ENCODE results near the gene LCMT2.

LCMT2 gene

GRCh38 chr15:43281926-43282602, 48.3 kb downstream of the LCMT2 start:
- no peak overlapping the region for H3K27ac ChIP-seq (ENCODE audit: low read depth, low read length)
- H3K4me3 ChIP-seq (ENCODE audit: low read length): no peak overlapping the region
- H3K27me3 ChIP-seq (ENCODE audit: insufficient read depth, low read length): no peaks in the 10 kb centered on the region
- 97% methylated on average over 12 of the region's 12 CpGs for WGBS
- H3K9me3 ChIP-seq (ENCODE audit: insufficient read depth, low read depth, low read length): no peaks in the 10 kb centered on the region
- H3K4me1 ChIP-seq (ENCODE audit: insufficient read depth, low read length): no peaks in the 10 kb centered on the region
- H3K9ac ChIP-seq (ENCODE audit: low read depth, low read length): no peak overlapping the region
- no peaks in the 10 kb centered on the region for H3K36me3 ChIP-seq (ENCODE audit: insufficient read depth, low read length)

- 95% methylated on average over 7 of the region's 7 CpGs for WGBS
Observed at GRCh38 chr15:43280996-43281395, 49.4 kb downstream of the LCMT2 start.

GRCh38 chr15:43279496-43279895, 50.9 kb downstream of the LCMT2 start:
- Histone ChIP-seq H3K27ac (ENCODE audit: low read depth, low read length) (no peak overlapping the region), H3K27me3 (ENCODE audit: insufficient read depth, low read length) (no peaks in the 10 kb centered on the region), H3K4me1 (ENCODE audit: insufficient read depth, low read length) (no peaks in the 10 kb centered on the region), H3K9ac (ENCODE audit: low read depth, low read length) (no peak overlapping the region), H3K36me3 (ENCODE audit: insufficient read depth, low read length) (no peaks in the 10 kb centered on the region), H3K4me3 (ENCODE audit: low read length) (no peak overlapping the region), H3K9me3 (ENCODE audit: insufficient read depth, low read depth, low read length) (no peaks in the 10 kb centered on the region)
- WGBS: 93% methylated on average over 7 of the region's 7 CpGs

More at GRCh38 chr15:43280996-43281395, 49.4 kb downstream of the LCMT2 start:
- H3K27me3 ChIP-seq (ENCODE audit: insufficient read depth, low read length): no peaks in the 10 kb centered on the region
- H3K27ac ChIP-seq (ENCODE audit: low read depth, low read length): no peak overlapping the region
- H3K9me3 ChIP-seq (ENCODE audit: insufficient read depth, low read depth, low read length): no peaks in the 10 kb centered on the region
- H3K4me3 ChIP-seq (ENCODE audit: low read length): no peak overlapping the region
- no peaks in the 10 kb centered on the region for H3K4me1 ChIP-seq (ENCODE audit: insufficient read depth, low read length)
- H3K36me3 ChIP-seq (ENCODE audit: insufficient read depth, low read length): no peaks in the 10 kb centered on the region
- no peak overlapping the region for H3K9ac ChIP-seq (ENCODE audit: low read depth, low read length)

GRCh38 chr15:43278869-43279268, 51.5 kb downstream of the LCMT2 start:
- WGBS: 93% methylated on average over 11 of the region's 11 CpGs
- H3K36me3 ChIP-seq (ENCODE audit: insufficient read depth, low read length): no peaks in the 10 kb centered on the region
- no peak overlapping the region for H3K27ac ChIP-seq (ENCODE audit: low read depth, low read length)
- no peaks in the 10 kb centered on the region for H3K27me3 ChIP-seq (ENCODE audit: insufficient read depth, low read length)
- H3K4me1 ChIP-seq (ENCODE audit: insufficient read depth, low read length): no peaks in the 10 kb centered on the region
- no peak overlapping the region for H3K4me3 ChIP-seq (ENCODE audit: low read length)
- no peak overlapping the region for H3K9ac ChIP-seq (ENCODE audit: low read depth, low read length)
- no peaks in the 10 kb centered on the region for H3K9me3 ChIP-seq (ENCODE audit: insufficient read depth, low read depth, low read length)

GRCh38 chr15:43277901-43278300, 52.5 kb downstream of the LCMT2 start:
- no peak overlapping the region for H3K9ac ChIP-seq (ENCODE audit: low read depth, low read length)
- 83% methylated on average over 4 of the region's 4 CpGs for WGBS
- no peak overlapping the region for H3K4me3 ChIP-seq (ENCODE audit: low read length)
- no peaks in the 10 kb centered on the region for H3K27me3 ChIP-seq (ENCODE audit: insufficient read depth, low read length)
- no peak overlapping the region for H3K27ac ChIP-seq (ENCODE audit: low read depth, low read length)
- no peaks in the 10 kb centered on the region for H3K4me1 ChIP-seq (ENCODE audit: insufficient read depth, low read length)
- no peaks in the 10 kb centered on the region for H3K36me3 ChIP-seq (ENCODE audit: insufficient read depth, low read length)
- no peaks in the 10 kb centered on the region for H3K9me3 ChIP-seq (ENCODE audit: insufficient read depth, low read depth, low read length)

- Histone ChIP-seq H3K9ac (ENCODE audit: low read depth, low read length) (no peak overlapping the region), H3K27me3 (ENCODE audit: insufficient read depth, low read length) (no peaks in the 10 kb centered on the region), H3K4me3 (ENCODE audit: low read length) (no peak overlapping the region), H3K4me1 (ENCODE audit: insufficient read depth, low read length) (no peaks in the 10 kb centered on the region), H3K36me3 (ENCODE audit: insufficient read depth, low read length) (no peaks in the 10 kb centered on the region), H3K9me3 (ENCODE audit: insufficient read depth, low read depth, low read length) (no peaks in the 10 kb centered on the region), H3K27ac (ENCODE audit: low read depth, low read length) (no peak overlapping the region)
- WGBS: 88% methylated on average over 10 of the region's 10 CpGs
Observed at GRCh38 chr15:43277231-43277823, 53.0 kb downstream of the LCMT2 start.

- no peaks in the 10 kb centered on the region for H3K4me1 ChIP-seq (ENCODE audit: insufficient read depth, low read length)
- H3K9ac ChIP-seq (ENCODE audit: low read depth, low read length): no peak overlapping the region
- H3K4me3 ChIP-seq (ENCODE audit: low read length): no peak overlapping the region
- no peaks in the 10 kb centered on the region for H3K36me3 ChIP-seq (ENCODE audit: insufficient read depth, low read length)
- no peaks in the 10 kb centered on the region for H3K27me3 ChIP-seq (ENCODE audit: insufficient read depth, low read length)
- 82% methylated on average over 11 of the region's 12 CpGs for WGBS
- H3K27ac ChIP-seq (ENCODE audit: low read depth, low read length): no peak overlapping the region
- H3K9me3 ChIP-seq (ENCODE audit: insufficient read depth, low read depth, low read length): no peaks in the 10 kb centered on the region
Observed at GRCh38 chr15:43276563-43277200, 53.7 kb downstream of the LCMT2 start.

GRCh38 chr15:43275740-43276562, 54.4 kb downstream of the LCMT2 start:
- whole genome bisulfite sequencing: 85% methylated on average over 15 of the region's 15 CpGs
- H3K36me3 ChIP-seq (ENCODE audit: insufficient read depth, low read length): no peaks in the 10 kb centered on the region
- H3K9me3 ChIP-seq (ENCODE audit: insufficient read depth, low read depth, low read length): no peaks in the 10 kb centered on the region
- no peaks in the 10 kb centered on the region for H3K27me3 ChIP-seq (ENCODE audit: insufficient read depth, low read length)
- no peak overlapping the region for H3K4me3 ChIP-seq (ENCODE audit: low read length)
- H3K27ac ChIP-seq (ENCODE audit: low read depth, low read length): no peak overlapping the region
- H3K4me1 ChIP-seq (ENCODE audit: insufficient read depth, low read length): no peaks in the 10 kb centered on the region
- no peak overlapping the region for H3K9ac ChIP-seq (ENCODE audit: low read depth, low read length)

GRCh38 chr15:43274136-43274535, 56.2 kb downstream of the LCMT2 start:
- no peaks in the 10 kb centered on the region for H3K4me1 ChIP-seq (ENCODE audit: insufficient read depth, low read length)
- H3K36me3 ChIP-seq (ENCODE audit: insufficient read depth, low read length): no peaks in the 10 kb centered on the region
- no peaks in the 10 kb centered on the region for H3K27me3 ChIP-seq (ENCODE audit: insufficient read depth, low read length)
- 88% methylated on average over 9 of the region's 9 CpGs for WGBS
- H3K9me3 ChIP-seq (ENCODE audit: insufficient read depth, low read depth, low read length): no peaks in the 10 kb centered on the region
- H3K9ac ChIP-seq (ENCODE audit: low read depth, low read length): no peak overlapping the region
- no peak overlapping the region for H3K27ac ChIP-seq (ENCODE audit: low read depth, low read length)
- H3K4me3 ChIP-seq (ENCODE audit: low read length): no peak overlapping the region

All from HUES64 (cell line).